DND-41 (cell line): ENCODE measurements around the gene PRKCE.

Experiments
- CTCF ChIP-seq: IDR thresholded peaks from 2 replicates; pipeline ENCODE4 v1.5.1; 2012; ENCODE audit warnings: borderline replicate concordance, low read length, moderate library complexity, mild to moderate bottlenecking; ENCODE audit not compliant: poor library complexity, severe bottlenecking; ENCODE audit errors: extremely low read depth
- EZH2 ChIP-seq: IDR thresholded peaks from 3 replicates; pipeline ENCODE4 v1.6.1; 2012; ENCODE audit warnings: borderline replicate concordance, low read depth, mild to moderate bottlenecking, moderate library complexity, low read length, inconsistent platforms; ENCODE audit not compliant: severe bottlenecking

GRCh38 chr2:45776160-45776955 lies 124.9 kb downstream of the PRKCE start:
- TF ChIP-seq EZH2 (no peak), CTCF (no peak)
